ENCODE data around the gene GATAD2A.
A peak's percentile ranks its signal among the peaks of the same experiment; 100 is the strongest.

The GATAD2A gene

DNA sequence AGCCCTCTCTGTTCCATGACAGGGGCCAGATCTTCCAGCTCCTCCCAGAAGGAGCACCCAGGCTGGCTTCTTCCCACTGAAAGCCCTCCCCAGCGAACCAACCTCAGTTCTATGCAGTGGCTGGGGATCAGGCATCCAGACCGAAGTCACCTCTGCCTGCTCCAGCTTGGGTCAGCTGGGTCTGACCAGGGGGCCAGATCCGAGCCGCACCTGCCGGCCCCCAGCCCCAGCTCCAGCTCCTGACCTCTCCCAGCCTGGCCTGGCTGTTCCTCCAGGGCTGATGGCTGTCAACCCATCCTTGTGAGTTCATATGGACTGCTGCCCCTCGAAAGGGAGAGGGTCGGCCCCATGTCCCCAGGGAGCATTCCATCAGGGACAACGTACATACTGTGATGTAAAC is 101.9 kb downstream of the GATAD2A start:
- no peak for DNase-seq (ENCODE audit: low read depth in 2 of 2)

DNA sequence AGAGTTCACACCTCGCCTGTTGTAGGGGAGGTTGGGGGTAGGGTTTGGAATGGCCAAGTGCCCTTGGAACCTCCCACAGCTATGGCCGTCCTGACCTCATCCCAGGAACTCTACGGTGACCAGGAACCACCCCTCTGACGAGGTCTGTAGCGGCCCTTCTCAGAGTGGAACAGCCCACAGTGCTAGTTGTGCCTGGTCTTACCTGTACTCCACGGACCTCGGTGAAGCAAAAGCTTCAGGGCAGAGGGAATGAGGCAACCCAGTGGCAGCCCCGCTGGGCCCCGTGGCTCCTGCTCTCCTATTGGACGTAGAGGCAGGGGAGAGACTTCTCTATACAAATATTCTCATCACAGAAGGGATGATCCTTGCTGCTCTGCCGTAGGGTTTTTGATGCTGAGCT is 102.7 kb downstream of the GATAD2A start:
- no peak for DNase-seq (ENCODE audit: low read depth in 2 of 2)

DNA sequence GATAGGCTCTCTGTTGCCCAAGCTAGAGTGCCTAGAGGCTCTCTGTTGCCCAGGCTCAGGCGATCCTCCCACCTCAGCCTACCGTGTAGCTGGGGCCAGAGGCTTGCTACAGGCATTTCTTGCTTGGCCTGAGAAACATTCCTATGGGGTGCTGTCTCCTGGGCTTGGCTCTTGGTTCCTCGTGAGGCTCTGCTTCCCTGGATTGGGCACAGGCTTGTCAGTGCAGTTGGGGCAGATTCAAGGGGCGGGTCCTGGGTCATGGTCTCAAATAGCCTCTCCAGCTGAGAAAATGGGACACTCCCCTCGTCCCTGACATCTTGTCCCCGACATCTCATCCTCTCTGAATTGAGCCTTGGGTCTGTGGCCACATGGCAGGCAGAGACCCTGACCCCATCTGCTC is 105.0 kb downstream of the GATAD2A start:
- DNase-seq (ENCODE audit: low read depth in 2 of 2), result no peak

DNA sequence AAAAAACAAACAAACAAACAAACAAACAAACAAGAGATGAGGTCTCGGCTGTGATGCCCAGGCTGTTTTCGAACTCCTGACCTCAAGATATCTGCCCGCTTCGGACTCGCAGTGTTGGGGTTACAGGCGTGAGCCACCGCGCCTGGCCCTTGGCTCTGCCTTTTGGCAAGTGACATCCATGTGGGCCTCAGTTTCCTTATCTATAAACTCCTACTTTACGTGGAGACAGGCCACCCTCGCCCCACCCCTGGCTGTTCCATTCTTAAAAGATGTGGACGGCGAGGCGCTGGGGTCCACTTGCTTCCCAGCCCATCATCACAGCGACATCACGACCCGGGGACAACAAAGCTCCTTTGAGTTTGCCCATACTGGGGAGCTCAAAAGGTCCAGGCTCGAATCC is 108.2 kb downstream of the GATAD2A start:
- DNase-seq (ENCODE audit: low read depth in 2 of 2), result no peak

DNA sequence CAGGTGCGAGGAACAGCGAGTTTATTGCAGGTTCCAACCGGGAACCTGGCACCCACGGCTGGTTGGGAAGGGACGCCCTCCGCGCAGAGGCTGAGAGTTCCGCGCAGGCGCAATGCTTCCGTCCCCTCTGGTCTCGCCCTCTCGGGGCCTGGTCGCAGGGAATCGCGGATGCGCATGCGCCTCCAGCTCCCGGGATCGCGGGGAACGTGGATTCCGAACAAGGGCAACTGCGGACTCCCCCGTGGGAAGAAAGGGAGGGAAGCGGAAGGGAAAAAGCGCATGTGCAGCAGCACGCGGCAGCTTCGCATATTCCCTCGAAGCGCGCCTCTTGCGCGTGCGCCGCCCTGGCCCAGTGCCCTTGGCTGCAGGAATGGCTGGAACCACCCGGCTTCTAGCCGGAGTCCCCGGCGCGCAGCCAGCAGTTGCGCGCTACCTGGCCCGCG is 108.8 kb downstream of the GATAD2A start:
- no peak for DNase-seq (ENCODE audit: low read depth in 2 of 2)

DNA sequence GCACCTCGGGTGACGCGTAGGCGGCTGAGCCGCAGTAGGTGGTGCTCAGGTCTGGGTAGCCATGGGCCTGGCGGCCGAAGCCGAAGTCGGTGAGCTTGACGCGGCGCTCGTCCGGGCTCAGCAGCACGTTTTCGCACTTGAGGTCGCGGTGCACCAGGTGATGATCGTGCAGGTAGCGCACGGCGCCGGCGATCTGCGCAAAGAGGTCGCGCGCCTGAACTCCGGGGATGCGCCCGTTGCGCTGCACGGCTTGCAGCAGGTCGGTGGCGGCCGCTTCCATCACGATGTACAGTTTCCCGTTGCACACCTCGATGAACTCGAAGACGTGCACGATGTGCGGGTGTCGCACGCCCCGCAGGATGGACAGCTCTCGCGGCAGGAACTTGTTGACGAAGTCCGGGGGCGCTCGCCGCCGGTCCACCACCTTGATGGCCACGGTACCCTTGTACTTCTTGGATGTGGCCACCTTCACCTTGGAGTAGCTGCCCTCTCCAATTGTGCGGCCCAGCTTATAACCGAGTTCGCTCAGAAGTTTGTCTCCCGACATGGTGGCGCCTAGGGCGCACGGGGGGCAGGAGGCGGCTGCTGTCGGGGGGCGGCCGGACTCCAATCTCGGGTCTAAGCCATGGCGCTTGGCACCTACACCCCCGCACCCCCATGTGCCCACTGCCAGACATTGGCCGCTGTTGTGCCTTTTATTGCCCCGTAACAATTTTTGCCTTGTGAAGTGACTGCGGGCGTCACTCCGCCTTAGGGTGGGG is 109.6 kb downstream of the GATAD2A start, which contains the start of gene TSSK6:
TSS of gene TSSK6 (minus strand) at position 668 of the 761 bp plus-strand sequence. CDS start at position 547, 121 bp downstream.
- no peak for DNase-seq (ENCODE audit: low read depth in 2 of 2)

DNA sequence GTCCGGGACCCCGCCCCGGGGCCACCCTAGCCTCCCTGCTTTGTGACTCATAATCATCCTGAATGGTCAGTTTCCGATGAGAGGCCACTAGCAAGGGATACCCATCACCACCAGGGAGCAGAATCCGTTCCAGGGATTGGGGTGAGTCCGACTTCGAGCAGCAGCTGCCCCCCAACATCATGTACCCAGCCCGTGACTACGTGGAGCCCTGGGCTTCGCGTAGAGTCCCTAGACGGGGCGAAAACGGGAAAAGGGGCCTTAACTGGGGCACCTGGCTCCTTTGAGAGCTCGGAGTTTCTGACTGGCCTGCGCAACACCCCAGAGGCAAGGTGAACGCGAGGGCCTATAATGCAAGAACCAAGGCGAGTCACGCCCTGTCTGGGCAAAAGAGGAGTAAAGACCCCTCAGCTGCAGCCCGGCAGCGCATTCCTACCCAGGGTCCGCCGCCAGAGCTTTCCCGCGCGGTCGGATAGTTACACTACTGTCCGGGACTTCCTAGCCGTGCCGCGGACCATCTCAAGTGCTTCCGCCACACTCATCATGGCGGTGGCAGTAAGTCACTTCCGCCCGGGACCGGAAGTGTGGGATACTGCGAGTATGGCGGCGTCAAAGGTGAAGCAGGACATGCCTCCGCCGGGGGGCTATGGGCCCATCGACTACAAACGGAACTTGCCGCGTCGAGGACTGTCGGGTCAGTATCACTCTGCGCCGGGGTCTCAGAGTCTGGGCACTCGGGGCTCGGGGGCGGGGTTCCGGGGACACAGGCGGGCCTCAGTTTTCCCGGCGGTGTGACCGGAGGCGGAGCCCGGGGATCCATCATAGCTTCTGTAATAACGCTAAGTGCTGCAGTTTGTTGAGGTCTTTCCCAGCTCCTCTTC is 110.4 kb downstream of the GATAD2A start, which contains the start of gene NDUFA13:
TSS of gene NDUFA13 (plus strand) at position 584 of the 878 bp plus-strand sequence. CDS start at position 598, 14 bp downstream.
- peak; percentile 90 to 93 for DNase-seq (ENCODE audit: low read depth in 2 of 2)

DNA sequence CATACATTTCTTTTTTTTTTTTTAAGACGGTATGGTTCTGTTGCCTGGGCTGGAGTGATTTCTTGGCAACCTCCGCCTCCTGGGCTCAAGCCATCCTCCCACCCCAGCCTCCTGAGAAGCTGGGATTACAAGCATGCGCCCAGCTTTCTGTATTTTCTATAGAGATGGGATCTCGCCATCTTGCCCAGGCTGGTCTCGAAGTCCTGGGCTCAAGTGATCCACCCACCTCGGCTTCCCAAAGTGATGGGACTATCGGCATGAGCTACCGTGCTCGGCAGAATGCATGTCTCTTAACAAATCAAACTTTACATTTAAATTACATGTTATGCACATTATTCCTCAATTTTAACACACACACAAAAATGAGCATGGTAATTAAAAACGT is 111.8 kb downstream of the GATAD2A start:
- DNase-seq (ENCODE audit: low read depth in 2 of 2), result no peak

DNA sequence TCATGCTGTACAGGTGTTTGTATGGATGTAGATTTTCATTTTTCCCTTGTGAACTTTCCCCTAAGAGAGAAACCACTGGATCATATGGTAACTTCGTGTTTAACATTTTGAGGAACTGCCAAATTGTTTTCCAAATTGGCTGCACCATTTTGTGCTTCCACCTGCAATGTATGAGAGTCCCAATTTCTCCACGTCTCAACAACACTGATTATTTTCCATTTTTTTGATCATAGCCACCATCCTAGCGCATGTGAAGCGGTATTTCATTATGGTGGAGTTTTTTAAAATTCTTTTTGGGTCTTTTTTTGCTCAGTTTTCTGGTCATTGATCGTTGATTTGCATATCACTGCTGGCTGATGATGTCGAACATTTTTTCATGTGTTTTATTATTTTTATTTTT is 115.5 kb downstream of the GATAD2A start:
- DNase-seq (ENCODE audit: low read depth in 2 of 2), result no peak

DNA sequence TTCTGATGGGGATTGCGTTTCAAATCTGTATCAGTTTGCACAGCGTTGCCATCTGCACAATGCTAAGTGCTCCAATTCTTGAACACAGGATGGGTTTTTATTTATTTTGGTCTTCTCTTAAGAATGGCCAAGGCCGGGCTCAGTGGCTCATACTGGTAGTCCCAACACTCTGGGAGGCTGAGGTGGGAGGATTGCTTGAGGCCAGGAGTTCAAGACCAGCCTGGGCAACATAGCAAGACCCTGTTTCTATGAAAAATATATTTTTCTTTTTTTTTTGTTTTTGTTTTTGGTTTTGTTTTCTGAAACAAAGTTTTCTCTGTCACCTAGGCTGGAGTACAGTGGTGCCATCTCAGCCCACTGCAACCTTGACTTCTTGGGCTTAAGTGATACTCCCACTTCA is 117.7 kb downstream of the GATAD2A start:
- no peak for DNase-seq (ENCODE audit: low read depth in 2 of 2)

DNA sequence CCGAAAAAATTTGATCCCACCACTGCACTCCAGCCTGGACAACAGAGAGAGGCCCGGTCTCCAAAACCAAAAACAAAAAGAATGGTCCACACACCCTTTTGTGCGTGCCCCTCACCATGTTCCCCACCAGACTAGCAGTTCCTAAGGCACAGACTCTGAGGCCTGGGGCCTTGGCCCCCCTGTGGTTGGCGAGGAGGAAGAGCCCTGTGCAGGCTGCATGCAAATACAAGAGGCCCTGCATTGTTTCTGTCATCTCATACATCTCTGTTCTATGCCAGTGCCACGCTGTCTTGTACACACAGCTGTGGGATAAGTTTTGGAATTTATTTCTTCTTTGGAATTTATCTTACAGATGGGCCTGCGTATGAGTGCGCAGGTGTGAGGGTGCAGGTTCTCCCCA is 118.6 kb downstream of the GATAD2A start:
- DNase-seq (ENCODE audit: low read depth in 2 of 2), result no peak

DNA sequence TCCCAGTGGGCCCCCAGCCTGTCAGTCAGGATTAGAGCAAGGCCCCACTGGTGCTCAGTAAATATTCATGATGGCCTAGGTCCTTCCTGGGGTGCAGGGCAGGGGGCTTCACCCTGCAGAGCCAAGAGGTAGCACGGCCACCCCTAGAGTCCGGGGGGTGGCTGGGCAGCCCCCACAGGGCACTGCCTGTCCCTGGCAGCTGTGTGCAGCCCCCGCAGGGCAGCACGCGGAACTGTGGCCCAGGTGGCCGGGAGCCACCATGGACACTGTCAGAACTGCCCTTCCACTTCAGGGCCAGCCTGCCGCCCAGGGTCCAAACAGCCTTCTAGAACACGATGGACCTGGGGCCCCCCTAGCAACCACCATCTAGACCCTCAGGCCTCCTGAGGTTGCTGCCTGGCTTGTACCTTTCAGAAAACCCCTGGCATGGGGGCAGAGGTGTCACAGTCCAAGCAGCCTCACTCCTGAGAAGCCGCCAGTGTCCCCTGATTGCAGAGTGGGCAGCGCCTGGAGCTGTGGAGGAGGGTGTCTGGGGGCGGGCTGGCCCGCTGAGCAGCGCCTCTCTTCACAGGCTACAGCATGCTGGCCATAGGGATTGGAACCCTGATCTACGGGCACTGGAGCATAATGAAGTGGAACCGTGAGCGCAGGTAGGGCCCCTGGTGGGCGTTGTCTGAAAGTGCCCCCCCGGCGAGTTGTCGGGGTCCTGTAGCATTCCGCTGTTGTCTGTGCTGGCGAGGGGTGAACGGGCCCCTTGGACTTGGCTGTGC is 120.3 kb downstream of the GATAD2A start:
- DNase-seq (ENCODE audit: low read depth in 2 of 2), result no peak

DNA sequence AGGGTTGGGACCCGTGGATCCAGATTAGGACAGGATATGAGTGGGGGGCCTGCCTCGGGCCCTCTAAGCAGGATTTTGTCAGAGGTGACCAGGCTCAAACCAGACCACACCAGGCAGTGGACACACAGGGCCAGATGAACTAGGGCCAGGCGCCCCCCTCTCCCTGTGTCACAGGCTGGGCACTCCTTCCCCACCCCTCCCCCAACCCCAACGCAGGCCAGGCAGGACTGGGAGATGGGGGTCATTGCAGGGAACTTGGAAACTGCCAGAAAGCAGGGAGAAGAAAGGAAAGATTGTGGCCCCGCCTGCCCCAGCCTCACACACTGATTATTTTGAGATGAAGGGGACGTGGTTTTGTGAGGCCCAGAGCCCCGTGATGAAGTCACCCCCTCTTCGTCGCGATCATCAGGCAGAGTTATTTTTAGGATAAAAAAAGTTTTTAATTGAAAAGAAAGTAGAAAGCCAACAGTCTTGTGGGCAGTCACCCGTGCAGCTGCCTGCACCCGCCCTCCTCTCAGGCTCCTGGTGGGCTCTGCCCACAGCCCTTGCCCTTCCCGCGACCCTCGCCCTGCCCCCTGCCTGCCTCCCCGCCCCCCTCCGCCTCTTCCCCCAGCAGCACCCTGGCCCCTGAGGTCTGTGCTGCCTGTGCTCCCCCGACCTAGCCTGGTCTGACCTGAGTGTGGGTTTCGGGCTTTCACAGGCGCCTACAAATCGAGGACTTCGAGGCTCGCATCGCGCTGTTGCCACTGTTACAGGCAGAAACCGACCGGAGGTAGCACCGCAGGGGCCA is 121.3 kb downstream of the GATAD2A start:
- DNase-seq (ENCODE audit: low read depth in 2 of 2), result no peak

DNA sequence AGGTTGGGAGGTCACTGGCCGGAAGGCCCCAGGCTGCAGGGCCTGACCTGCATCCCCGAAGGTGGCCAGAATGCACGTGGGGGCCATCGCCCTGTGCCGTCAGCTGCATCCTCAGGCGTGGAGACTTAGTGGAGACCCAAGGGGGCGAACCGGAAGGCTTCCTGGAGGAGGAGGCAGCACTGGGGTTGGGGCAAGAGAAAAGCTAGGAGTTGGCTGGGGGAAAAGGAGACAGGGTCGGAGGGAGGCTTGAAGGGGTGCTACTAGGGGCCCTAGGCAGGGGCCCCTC is 121.8 kb downstream of the GATAD2A start:
- no peak for DNase-seq (ENCODE audit: low read depth in 2 of 2)

DNA sequence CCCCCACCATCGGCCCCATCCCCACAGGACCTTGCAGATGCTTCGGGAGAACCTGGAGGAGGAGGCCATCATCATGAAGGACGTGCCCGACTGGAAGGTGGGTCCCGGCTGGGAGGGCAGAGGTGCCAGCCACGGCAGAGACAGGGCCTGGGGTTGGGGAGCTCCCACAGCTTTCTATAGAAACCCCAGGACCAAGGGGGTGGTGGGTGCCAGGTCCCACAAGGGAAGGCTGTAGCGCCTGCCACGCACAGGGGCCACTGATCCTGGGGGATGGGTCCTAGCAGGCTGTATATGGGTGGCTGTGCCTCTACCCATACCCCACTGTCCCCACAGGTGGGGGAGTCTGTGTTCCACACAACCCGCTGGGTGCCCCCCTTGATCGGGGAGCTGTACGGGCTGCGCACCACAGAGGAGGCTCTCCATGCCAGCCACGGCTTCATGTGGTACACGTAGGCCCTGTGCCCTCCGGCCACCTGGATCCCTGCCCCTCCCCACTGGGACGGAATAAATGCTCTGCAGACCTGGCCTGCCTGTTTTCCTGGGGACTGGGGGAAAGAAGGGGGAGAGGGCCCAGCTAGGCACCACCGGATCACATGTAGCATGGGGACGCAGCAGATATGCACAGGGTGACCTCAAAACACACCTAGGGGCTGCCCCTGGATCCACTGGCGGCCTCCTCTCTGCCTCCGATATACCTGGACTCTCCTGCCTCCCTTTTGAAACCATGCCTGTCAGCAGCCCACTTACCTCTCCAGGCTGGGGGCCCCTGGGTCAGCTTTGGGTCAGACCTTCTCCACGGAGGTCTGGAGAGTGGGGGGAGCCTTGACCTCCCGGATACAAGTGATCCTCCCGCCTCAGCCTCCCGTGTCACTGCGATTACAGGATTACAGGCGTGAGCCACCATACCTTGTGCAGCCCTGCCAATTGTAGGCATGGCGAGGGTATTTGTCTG is 122.5 kb downstream of the GATAD2A start:
- DNase-seq (ENCODE audit: low read depth in 2 of 2), result no peak

DNA sequence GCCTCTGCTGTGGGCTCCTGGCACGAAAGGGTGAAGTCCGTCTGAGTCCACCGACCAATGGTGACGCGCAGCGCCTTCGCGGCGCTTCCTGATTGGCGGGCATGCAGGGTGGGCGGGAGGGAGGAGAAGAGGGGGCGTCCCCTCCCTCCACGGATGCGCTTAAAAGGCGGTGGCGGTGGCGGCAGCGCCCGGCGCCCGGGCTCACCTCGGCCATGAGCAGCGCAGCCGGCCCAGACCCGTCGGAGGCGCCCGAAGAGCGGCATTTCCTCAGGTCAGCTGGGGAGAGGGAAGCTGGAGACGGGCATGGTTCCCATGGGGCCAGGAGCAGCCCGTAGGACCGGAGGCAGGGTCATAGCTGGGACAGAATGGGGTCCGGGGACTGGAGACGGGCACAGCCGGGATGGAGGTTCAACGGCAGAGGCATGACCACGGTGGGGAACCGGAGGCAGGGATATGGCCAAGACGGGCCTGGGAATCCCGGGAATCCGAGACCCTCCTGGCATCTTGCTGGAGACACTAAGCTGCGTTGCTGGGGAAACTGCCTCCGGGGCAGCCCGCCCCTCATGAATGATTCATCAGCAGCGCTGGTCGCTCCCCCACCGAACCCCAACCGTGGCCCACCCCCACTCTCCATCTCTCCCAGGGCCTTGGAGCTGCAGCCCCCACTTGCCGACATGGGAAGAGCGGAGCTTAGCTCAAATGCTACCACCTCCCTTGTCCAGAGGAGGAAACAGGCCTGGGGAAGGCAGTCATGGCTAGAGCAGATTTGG is 123.4 kb downstream of the GATAD2A start, which contains the start of gene YJEFN3:
TSS of gene YJEFN3 (plus strand) at position 191 of the 770 bp plus-strand sequence. CDS start at position 213, 22 bp downstream.
- no peak for DNase-seq (ENCODE audit: low read depth in 2 of 2)

DNA sequence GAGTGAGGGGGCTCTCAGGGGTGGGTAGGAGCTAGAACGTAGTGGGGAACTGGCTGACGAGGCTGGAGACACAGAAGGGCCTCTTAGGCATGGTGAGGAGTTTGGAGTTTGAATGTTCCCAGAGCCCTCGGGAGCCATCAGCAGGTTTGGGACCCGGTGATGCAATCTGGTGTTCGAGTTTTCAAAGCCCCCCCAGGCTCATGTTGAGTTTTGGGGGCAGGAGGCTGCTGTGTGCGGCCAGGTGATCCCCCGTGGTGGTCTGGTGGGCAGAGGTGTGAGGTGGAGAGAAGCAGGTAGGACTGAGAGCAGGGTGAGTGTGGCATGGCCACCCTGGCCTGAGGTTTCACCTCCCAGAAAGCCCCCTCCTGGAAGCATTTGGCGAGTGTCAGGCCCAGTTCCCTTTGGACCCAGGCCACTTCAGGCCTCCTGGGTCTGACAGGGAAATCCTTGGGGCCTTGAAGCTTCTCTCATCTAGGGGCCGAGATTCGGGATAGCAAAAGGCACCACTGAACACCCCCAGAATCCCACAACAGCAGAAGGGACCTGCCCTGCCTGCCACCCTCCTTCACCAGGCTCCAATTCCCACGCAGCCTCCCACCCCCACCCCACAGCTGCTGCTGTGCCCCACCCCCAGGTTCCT is 124.4 kb downstream of the GATAD2A start:
- DNase-seq (ENCODE audit: low read depth in 2 of 2), result no peak

DNA sequence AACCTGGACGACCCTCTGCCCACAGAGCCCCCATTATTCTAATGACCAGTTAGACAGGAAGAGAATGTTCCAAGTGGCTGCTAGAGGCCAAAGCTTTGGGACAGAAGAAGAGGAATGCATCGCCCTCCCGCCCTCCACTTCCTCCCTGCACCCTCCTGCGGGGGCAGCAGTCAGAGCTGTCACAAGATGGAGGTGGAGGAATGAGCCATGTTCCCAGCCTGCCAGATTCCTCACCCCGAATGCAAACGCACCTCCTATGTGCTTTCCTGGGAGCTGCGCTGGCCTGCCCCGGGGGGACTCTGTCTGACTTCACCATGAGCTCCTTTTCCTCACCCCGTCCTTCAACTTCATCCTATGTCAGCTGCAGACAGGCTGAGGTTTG is 124.9 kb downstream of the GATAD2A start:
- no peak for DNase-seq (ENCODE audit: low read depth in 2 of 2)

DNA sequence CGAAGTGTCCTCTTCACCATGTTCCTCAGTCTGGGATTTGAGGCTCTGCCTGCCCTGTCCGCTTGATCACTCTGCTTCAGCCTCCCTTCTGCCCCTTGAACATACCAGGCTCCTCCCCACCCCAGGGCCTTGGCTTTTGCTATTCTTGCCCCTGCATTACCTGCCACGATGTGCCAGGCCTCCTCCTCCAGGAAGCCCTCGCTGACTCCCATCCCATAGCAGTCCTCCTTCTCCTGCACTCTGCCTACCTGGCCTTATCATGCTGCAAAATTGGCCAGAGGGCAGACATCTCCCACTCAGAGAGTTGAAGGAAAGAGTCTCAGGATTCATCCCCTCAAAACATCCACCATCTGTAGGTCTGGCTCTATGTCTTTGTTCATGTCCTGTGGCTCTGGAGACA is 125.4 kb downstream of the GATAD2A start:
- no peak for DNase-seq (ENCODE audit: low read depth in 2 of 2)

Measured in activated CD4-positive, alpha-beta T cell treated with anti-CD3 and anti-CD28 coated beads for 24 hours (primary cell).